Lower leg skin (tissue), 4 donors: ENCODE data around the gene SDHC. TPM values are rescaled to one million over a fixed set of nuclear protein-coding genes. Genes with fewer than 3 reads are reported as not detected.

Source experiments
- DNase-seq, 2 donors: peaks; one replicate each; pipeline ENCODE4 v3.0.0-alpha.2; 2019; ENCODE audit warnings: low spot score in 2 of 2
- H3K4me3 ChIP-seq: fragments of 200-600 bp; sonication (generic); 2 replicates; pipeline ENCODE4 v1.5.1; 2017; ENCODE audit warnings: mild to moderate bottlenecking, low read depth; ENCODE audit not compliant: poor library complexity, severe bottlenecking
- POLR2A ChIP-seq, 2 donors: fragments of 450-650 bp; IDR thresholded peaks; one replicate each; pipeline ENCODE4 v1.6.1; 2016 to 2017; ENCODE audit warnings: antibody characterized with exemption in 2 of 2, mild to moderate bottlenecking in 1 of 2, moderate library complexity in 1 of 2
- WGBS, 2 donors: methylation state at CpG; one replicate each; pipeline ENCODE4 v1.1.5; 2018; 5-methylcytosine and 5-hydroxymethylcytosine counted together
- intact Hi-C: fragments of 100-400 bp; cut with DNase I; formaldehyde crosslinking; loops from one replicate; pipeline ENCODE4 v1.15.0; 2023; ENCODE audit warnings: low total_unique reads
- total RNA-seq, 4 donors: library from RNA; depleted of rRNA; stranded (reverse); fragments of >200 nt; gene quantifications; one replicate each; pipeline ENCODE4 v1.1.0, GENCODE V29; 2016
- TF ChIP-seq, protein P1 (sequence below), 3 donors: fragments of 450-650 bp; IDR thresholded peaks; one replicate each; pipeline ENCODE4 v1.5.1; 2016; ENCODE audit warnings: antibody characterized with exemption in 3 of 3, mild to moderate bottlenecking in 3 of 3, moderate library complexity in 2 of 3

Gene SDHC
- total RNA-seq, 4 donors from 2014 or later = 20.6 to 107 (median 52.2) TPM

DNA sequence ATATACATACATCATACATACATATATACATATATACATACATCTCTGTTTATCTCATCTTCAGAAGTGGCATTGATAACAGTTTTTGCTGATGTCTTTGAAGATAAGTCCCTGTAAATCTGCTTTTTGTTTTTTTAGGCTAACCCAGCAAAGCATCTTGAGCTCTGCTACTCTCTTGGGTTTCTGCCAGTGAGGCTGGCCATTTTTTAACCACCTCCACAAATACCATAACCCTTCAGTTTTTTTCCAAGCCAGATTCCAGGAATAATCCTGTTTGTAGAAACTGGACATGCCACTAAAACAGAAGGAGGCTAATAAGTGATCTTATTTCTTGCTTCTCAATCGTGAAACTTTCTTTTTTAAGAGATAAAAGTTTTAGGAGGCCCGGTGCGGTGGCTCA, 21.6 kb downstream of the SDHC start:
- no peak for DNase-seq
- TF ChIP-seq, protein P1, sequence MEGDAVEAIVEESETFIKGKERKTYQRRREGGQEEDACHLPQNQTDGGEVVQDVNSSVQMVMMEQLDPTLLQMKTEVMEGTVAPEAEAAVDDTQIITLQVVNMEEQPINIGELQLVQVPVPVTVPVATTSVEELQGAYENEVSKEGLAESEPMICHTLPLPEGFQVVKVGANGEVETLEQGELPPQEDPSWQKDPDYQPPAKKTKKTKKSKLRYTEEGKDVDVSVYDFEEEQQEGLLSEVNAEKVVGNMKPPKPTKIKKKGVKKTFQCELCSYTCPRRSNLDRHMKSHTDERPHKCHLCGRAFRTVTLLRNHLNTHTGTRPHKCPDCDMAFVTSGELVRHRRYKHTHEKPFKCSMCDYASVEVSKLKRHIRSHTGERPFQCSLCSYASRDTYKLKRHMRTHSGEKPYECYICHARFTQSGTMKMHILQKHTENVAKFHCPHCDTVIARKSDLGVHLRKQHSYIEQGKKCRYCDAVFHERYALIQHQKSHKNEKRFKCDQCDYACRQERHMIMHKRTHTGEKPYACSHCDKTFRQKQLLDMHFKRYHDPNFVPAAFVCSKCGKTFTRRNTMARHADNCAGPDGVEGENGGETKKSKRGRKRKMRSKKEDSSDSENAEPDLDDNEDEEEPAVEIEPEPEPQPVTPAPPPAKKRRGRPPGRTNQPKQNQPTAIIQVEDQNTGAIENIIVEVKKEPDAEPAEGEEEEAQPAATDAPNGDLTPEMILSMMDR (IDR thresholded peaks at IDR 0.05) = no peak
- no peak for TF ChIP-seq POLR2A (IDR thresholded peaks at IDR 0.05)
- intact Hi-C loops = no loop called here
- 92 to 97% methylated on average over 3 of the region's 3 CpGs for WGBS, 2 donors
- H3K4me3 ChIP-seq = no peak overlapping the region

GRCh38 chr1:161342177-161342576, 28.0 kb downstream of the SDHC start:
- intact Hi-C loops = no loop called here

DNA sequence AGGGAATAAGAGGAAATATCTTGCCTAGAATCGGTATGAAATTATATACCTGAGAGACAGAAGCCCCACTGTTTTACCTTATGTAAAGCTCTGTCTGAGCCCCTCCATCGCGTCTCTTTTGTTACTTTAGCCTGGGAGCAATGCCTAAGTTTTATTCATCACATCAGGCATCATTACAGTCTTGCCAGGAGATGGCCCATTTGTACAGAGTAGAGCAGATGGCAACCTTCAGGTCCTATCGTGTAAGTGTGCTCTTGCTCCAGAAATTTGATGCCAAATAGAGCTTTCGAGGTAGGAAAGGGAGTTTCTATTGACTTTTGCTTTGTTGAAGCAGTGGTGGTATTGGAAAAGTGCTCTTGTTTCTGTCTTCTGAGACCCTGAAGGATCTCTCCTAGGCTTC, 28.6 kb downstream of the SDHC start:
- TF ChIP-seq POLR2A (IDR thresholded peaks at IDR 0.05) = no peak
- TF ChIP-seq, protein P1 (IDR thresholded peaks at IDR 0.05) = no peak
- 91 to 95% methylated on average over 5 of the region's 5 CpGs for WGBS, 2 donors
- DNase-seq = no peak
- intact Hi-C loops = no loop called here
- H3K4me3 ChIP-seq = no peak overlapping the region

More at GRCh38 chr1:161342177-161342576, 28.0 kb downstream of the SDHC start:
- WGBS, 2 donors = 98 to 100% methylated on average over 2 of the region's 2 CpGs
- TF ChIP-seq, protein P1 (IDR thresholded peaks at IDR 0.05) = no peak
- TF ChIP-seq POLR2A (IDR thresholded peaks at IDR 0.05) = no peak
- H3K4me3 ChIP-seq = no peak overlapping the region
- no peak for DNase-seq

DNA sequence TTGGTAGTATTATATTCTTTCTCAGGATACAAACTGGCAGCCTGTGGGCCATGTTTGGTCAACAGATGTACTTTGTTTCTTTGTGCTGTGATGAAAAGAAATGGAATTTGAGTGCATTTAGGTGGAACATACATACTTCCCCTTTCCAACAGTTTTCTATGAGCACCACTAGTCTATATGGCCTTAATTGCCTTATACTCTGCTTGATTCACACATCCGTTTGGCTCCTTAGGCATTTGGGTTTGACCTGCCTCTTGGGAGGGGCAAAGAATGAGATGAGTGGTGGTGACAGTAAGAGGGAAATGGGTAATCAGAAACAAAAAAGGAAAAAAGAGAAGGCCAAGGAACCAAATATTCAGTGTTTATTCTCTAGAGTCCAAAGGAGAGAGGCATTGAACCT, 36.5 kb downstream of the SDHC start:
- no peak overlapping the region for H3K4me3 ChIP-seq
- intact Hi-C loops = no loop called here
- WGBS, 2 donors = 61 to 71% methylated on average over 1 of the region's 1 CpG
- DNase-seq = no peak
- TF ChIP-seq POLR2A (IDR thresholded peaks at IDR 0.05) = no peak
- TF ChIP-seq, protein P1 (IDR thresholded peaks at IDR 0.05) = no peak

GRCh38 chr1:161351482-161351881, 37.3 kb downstream of the SDHC start:
- 76 to 77% methylated on average over 1 of the region's 1 CpG for WGBS, 2 donors
- DNase-seq = no peak
- intact Hi-C loops = no loop called here
- no peak for TF ChIP-seq POLR2A (IDR thresholded peaks at IDR 0.05)
- TF ChIP-seq, protein P1 (IDR thresholded peaks at IDR 0.05) = no peak
- H3K4me3 ChIP-seq = no peak overlapping the region

- no peak for TF ChIP-seq POLR2A (IDR thresholded peaks at IDR 0.05)
- TF ChIP-seq, protein P1 (IDR thresholded peaks at IDR 0.05) = no peak
- 97 to 99% methylated on average over 8 of the region's 8 CpGs for WGBS, 2 donors
- no peak for DNase-seq
- intact Hi-C loops = no loop called here
- no peak overlapping the region for H3K4me3 ChIP-seq
Measured at GRCh38 chr1:161357073-161357472, 42.9 kb downstream of the SDHC start.
